Anterior cingulate cortex (tissue), 58 donors: ENCODE results near the gene MAPK14.
A peak's percentile ranks its signal among the peaks of the same experiment; 100 is the strongest.

Experiments
- DNase-seq, 58 donors: peaks; one replicate each; lab custom pipeline; 2025; lab: John Stamatoyannopoulos, UW

Gene MAPK14

GRCh38 chr6:36098253-36098919 lies 70.8 kb downstream of the MAPK14 start:
- DNase-seq, result no peak

DNA sequence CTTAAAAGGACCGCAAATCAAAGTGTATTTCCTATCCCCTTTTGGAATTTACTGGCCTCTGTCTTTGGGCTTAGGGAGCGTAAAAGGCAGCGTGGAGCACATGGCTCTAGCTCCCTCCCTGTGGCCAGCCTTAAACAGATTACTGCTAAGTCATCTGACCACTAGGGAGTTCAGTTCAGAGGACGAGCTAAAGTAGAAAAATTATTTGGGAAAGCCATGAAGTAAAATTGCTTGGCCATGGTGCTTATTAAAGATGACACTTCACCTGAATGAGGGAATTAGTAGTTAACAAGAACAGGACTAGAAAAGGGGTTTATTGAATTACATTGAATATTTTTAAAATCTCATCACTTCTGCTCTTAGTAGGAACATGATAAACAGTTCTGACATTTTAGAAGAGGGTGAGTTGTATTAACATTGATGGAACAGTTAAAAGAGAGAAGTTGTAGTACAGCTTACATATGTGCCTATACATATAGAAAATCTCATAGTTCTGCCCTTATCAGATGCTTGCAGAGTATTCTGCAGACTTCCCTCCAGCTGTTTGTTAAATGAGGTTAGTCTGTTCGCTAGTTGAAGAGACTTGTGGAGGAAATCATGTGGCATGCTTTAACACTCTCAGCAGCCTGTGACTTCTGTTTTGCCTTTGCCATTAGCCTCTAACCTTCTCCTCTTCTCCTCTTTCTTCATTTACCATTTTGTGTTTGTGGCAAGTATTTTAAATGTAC lies 71.5 kb downstream of the MAPK14 start:
- DNase-seq, result no peak

DNA sequence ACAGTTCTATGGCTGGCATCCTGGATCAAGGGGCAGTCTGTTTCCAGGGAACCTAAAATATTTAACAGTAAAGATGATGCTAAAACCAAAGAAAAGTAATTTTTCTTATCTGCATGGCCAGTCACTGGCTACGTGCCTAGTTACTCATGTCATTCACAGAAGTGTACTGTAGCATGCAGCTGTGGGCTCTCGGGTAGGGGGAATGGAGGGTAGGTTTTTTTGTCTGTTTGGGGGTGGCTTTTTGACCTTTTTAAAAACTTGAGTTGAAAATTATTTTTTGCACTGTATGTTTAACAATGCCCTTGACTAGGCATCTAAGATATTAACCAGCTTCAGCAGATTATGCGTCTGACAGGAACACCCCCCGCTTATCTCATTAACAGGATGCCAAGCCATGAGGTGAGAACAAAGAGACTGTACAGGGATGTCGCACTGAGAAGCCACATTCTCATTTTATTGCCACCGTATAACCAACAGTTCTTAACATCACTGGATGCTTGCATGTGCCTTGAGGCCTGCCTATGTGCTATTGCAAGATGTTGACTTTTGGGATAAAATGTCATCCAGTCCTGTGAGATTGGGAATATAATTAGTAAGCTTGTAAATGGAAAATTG lies 72.4 kb downstream of the MAPK14 start:
- no peak for DNase-seq

GRCh38 chr6:36101691-36102090 lies 74.1 kb downstream of the MAPK14 start:
- DNase-seq, result no peak

DNA sequence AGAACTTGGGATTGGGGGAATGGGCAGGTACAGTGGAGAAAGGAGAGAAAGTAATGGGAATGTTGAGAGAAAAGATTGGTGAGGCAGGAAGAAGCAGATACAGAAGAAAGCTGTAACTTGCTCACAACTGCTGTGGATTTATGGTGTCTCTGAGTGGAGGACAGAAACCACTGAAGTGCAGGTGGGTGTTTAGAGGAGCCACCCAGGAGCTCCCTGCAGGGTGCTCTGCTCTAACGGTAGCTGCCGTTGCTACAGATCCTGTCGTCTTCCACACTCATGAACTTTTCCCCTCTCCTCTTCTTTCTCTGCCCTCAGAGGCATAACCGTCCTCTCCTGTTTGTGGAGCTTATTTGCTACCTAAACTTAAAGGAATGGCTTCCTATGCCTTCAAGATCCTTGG lies 75.2 kb downstream of the MAPK14 start:
- DNase-seq, result no peak

- peak in 2 of 58 donors; percentile 18 to 23 for DNase-seq
These were observed 77.2 kb downstream of the MAPK14 start for GRCh38 chr6:36104836-36105235.

- no peak for DNase-seq
These were observed 81.5 kb downstream of the MAPK14 start for GRCh38 chr6:36109092-36109491.

DNA sequence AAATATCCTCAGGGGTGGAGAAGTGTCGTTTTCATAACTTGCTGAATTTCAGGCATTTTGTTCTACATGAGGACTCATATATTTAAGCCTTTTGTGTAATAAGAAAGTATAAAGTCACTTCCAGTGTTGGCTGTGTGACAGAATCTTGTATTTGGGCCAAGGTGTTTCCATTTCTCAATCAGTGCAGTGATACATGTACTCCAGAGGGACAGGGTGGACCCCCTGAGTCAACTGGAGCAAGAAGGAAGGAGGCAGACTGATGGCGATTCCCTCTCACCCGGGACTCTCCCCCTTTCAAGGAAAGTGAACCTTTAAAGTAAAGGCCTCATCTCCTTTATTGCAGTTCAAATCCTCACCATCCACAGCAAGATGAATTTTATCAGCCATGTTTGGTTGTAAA lies 82.4 kb downstream of the MAPK14 start:
- no peak for DNase-seq

GRCh38 chr6:36110863-36111262 lies 83.3 kb downstream of the MAPK14 start:
- DNase-seq, result no peak

- DNase-seq, result no peak
These were observed 83.9 kb downstream of the MAPK14 start for GRCh38 chr6:36111526-36111925.

- DNase-seq, result no peak
These were observed 85.4 kb downstream of the MAPK14 start for GRCh38 chr6:36113049-36113448.

GRCh38 chr6:36113703-36114102 lies 86.1 kb downstream of the MAPK14 start:
- no peak for DNase-seq

- DNase-seq, result no peak
These were observed 87.3 kb downstream of the MAPK14 start for GRCh38 chr6:36114798-36115408.

DNA sequence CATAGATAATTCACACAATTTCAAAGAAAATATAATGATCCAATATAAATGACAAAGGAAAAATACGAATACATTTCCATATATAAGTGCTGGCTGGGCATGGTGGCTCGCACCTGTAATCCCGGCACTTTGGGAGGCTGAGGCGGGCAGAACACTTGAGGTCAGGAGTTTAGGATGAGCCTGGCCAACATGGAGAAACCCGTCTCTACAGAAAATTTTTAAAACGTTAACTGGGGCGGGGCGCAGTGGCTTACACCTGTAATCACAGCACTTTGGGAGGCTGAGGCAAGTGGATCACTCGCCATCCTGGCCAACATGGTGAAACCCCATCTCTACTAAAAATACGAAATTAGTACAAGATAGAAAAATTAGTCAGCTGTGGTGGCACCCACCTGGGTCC lies 87.8 kb downstream of the MAPK14 start:
- no peak for DNase-seq

DNA sequence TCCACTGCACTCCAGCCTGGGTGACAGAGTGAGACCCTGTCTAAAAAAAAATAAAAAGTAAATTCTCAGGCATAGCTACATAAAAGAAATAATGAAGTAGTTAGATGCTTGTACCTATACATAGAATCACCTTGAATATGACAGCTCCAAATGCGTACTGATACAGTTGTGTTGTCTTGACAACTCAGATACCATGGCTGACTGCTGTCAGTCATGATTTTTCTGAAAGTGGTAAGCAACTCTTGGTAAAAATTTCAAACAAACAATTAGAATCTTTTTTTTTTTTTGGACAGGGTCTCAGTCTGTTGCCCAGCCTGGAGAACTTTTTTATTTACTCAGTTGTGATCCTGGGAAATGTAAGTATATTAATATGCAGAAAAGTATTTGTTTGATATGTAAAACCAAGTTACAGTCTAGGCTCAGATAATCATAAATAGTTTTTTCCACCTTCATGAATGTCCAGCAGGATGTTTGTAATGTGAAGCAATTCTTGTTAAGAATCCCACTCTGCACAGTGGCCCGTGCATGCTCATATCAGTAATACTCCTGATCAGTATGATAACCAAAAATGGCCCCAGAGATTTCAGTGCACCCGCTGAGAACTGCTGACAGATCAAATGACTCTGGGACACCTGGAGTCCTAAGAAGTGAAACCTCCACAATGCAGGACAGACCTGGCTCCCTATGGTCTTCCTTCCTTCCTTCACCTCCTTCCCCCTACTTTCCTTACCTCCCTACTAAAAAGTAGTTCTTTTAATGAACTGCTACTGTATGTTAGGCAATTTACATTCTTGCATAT lies 88.7 kb downstream of the MAPK14 start:
- no peak for DNase-seq

GRCh38 chr6:36116943-36117342 lies 89.3 kb downstream of the MAPK14 start:
- no peak for DNase-seq

DNA sequence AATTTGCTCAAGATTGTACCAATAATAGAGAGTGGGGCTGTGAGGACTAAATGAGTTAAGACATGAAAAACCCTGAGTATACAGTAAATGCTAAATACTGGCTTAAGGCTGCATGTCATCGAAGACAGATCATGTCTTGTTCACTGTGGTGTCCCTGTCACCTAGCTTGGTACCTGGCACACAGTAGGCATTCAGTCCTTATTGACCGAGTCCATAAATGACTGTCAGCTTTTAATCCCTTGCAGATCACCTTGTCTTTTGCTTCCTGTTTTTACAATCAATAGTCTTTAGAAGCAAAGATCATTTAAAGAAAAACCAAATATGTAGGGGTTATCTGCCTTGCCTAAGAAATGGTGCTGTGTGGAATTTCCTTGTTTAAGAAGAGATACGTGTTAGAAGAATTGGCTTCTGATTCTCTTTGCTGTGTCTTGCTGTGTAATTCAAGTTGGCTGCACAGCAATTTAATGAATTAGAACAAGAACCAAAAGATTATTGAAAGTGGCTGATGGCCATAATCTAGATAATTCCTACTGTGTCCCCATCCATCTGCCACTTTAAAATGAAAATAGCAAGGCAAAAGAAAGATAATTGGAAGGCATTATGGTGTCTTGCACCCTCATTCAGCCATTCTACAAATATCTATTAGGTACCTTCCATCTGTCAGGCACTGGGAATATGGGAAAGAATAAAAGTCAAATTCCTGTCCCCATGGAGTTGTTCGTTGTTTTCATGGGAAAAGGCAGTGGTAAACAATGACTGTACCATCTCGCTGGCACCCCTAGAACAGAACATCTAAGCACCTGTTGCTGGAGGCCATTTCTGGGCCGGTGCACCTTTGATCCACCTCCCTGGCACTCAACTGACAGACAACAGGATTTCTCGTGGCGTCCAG lies 90.3 kb downstream of the MAPK14 start:
- no peak for DNase-seq

- peak in 1 of 58 donors; percentile 38 for DNase-seq
These were observed 91.0 kb downstream of the MAPK14 start for GRCh38 chr6:36118550-36119107.

DNA sequence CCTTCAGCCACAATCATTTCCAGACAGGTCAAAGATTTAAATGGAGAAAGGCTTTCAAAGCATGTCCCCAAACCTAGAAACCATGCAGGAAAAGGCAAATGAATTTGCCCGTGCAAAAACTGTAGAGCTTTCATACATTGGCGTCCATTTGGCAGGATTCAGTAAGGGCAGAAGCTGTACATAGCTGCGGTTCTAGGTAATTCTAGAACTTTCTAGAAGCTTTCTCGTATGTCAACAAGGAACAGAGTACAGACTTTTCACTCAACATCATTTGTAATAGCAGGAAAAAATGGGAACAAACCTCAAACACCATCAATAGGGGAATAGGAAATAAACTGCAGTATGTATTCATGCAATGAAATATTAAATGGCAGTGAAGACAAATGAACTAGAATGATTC lies 91.6 kb downstream of the MAPK14 start:
- no peak for DNase-seq
